Sigmoid colon (tissue), 4 donors: Measurements from ENCODE around the gene SLC38A3.

Experiments used
- EP300 ChIP-seq, 4 donors: sonication (generic); formaldehyde crosslinking; IDR thresholded peaks; one replicate each; pipeline ENCODE4 v1.6.1; 2017; ENCODE audit warnings: antibody characterized with exemption in 4 of 4
- POLR2A ChIP-seq, 2 donors: fragments of 450-650 bp; IDR thresholded peaks; one replicate each; pipeline ENCODE4 v1.6.1; 2016; ENCODE audit warnings: antibody characterized with exemption in 2 of 2, mild to moderate bottlenecking in 2 of 2, moderate library complexity in 2 of 2
- POLR2AphosphoS5 ChIP-seq, 4 donors: sonication (generic); formaldehyde crosslinking; IDR thresholded peaks; one replicate each; pipeline ENCODE4 v1.6.1; 2017; ENCODE audit warnings: antibody characterized with exemption in 4 of 4
- TF ChIP-seq, protein P1 (sequence below), 4 experiments: fragments of 450-650 bp in 3 of 4; fragments of 200-600 bp in 1 of 4; IDR thresholded peaks; one replicate each; pipeline ENCODE4 v1.5.1; 2016 to 2019; ENCODE audit warnings: antibody characterized with exemption in 4 of 4, mild to moderate bottlenecking in 3 of 4, moderate library complexity in 2 of 4

GRCh38 chr3:50171540-50172301 is 33.4 kb upstream of the SLC38A3 start:
- TF ChIP-seq, protein P1, sequence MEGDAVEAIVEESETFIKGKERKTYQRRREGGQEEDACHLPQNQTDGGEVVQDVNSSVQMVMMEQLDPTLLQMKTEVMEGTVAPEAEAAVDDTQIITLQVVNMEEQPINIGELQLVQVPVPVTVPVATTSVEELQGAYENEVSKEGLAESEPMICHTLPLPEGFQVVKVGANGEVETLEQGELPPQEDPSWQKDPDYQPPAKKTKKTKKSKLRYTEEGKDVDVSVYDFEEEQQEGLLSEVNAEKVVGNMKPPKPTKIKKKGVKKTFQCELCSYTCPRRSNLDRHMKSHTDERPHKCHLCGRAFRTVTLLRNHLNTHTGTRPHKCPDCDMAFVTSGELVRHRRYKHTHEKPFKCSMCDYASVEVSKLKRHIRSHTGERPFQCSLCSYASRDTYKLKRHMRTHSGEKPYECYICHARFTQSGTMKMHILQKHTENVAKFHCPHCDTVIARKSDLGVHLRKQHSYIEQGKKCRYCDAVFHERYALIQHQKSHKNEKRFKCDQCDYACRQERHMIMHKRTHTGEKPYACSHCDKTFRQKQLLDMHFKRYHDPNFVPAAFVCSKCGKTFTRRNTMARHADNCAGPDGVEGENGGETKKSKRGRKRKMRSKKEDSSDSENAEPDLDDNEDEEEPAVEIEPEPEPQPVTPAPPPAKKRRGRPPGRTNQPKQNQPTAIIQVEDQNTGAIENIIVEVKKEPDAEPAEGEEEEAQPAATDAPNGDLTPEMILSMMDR (IDR thresholded peaks at IDR 0.05), result no peak
- no peak for TF ChIP-seq POLR2A (IDR thresholded peaks at IDR 0.05)
- no peak for TF ChIP-seq POLR2AphosphoS5 (IDR thresholded peaks at IDR 0.05)
- TF ChIP-seq EP300 (IDR thresholded peaks at IDR 0.05), result no peak
